GM23248 (cell line): ENCODE data around the gene ANKRD31. TPM values are rescaled to one million over a fixed set of nuclear protein-coding genes. Genes with fewer than 3 reads are reported as not detected.

Experiments
- DNase-seq: peaks from one replicate; pipeline ENCODE4 v3.0.0-alpha.2; 2015
- H2AFZ ChIP-seq: fragments of 200-600 bp; sonication (generic); 2 replicates; pipeline ENCODE4 v1.6.1; 2016; ENCODE audit warnings: antibody characterized with exemption
- H3F3A ChIP-seq: fragments of 200-600 bp; sonication (generic); 2 replicates; pipeline ENCODE4 v1.6.1; 2016; ENCODE audit warnings: mild to moderate bottlenecking, antibody characterized with exemption, mixed run types; ENCODE audit not compliant: insufficient read depth
- H3K27ac ChIP-seq: fragments of 200-600 bp; sonication (generic); 2 replicates; pipeline ENCODE4 v1.5.1; 2016; ENCODE audit warnings: mild to moderate bottlenecking
- H3K27me3 ChIP-seq: fragments of 200-600 bp; sonication (generic); replicated peaks from 2 replicates; pipeline ENCODE4 v1.6.1; 2016; ENCODE audit warnings: mild to moderate bottlenecking; ENCODE audit not compliant: insufficient read depth
- H3K36me3 ChIP-seq: fragments of 200-600 bp; sonication (generic); 2 replicates; pipeline ENCODE4 v1.6.1; 2016; ENCODE audit warnings: low read depth, mild to moderate bottlenecking
- H3K4me1 ChIP-seq: fragments of 200-600 bp; sonication (generic); 2 replicates; pipeline ENCODE4 v1.6.1; 2016; ENCODE audit warnings: mild to moderate bottlenecking; ENCODE audit not compliant: insufficient read depth
- H3K4me2 ChIP-seq: fragments of 200-600 bp; sonication (generic); one replicate; pipeline ENCODE4 v1.6.1; 2016; ENCODE audit warnings: mild to moderate bottlenecking; ENCODE audit not compliant: unreplicated experiment
- H3K4me3 ChIP-seq: fragments of 200-600 bp; sonication (generic); 2 replicates; pipeline ENCODE4 v1.5.1; 2016; ENCODE audit warnings: mild to moderate bottlenecking
- H3K79me2 ChIP-seq: fragments of 200-600 bp; sonication (generic); 2 replicates; pipeline ENCODE4 v1.6.1; 2016; ENCODE audit warnings: mild to moderate bottlenecking; ENCODE audit not compliant: insufficient read depth
- H3K9ac ChIP-seq: fragments of 200-600 bp; sonication (generic); 2 replicates; pipeline ENCODE4 v1.6.1; 2016; ENCODE audit warnings: mild to moderate bottlenecking
- H3K9me2 ChIP-seq: fragments of 200-600 bp; sonication (generic); 2 replicates; pipeline ENCODE4 v1.6.1; 2016; ENCODE audit warnings: mixed run types, mild to moderate bottlenecking, moderate library complexity; ENCODE audit not compliant: insufficient read depth
- H3K9me3 ChIP-seq: fragments of 200-600 bp; sonication (generic); one replicate; pipeline ENCODE4 v1.6.1; 2017; ENCODE audit warnings: low read depth
- H4K20me1 ChIP-seq: fragments of 200-600 bp; sonication (generic); 2 replicates; pipeline ENCODE4 v1.6.0; 2016; ENCODE audit not compliant: insufficient read depth
- EZH2 ChIP-seq: fragments of 200-600 bp; sonication (generic); IDR thresholded peaks from 2 replicates; pipeline ENCODE4 v1.6.1; 2018; ENCODE audit warnings: antibody characterized with exemption, mild to moderate bottlenecking; ENCODE audit not compliant: insufficient read depth, poor library complexity, severe bottlenecking
- EZH2phosphoT487 ChIP-seq: fragments of 200-600 bp; sonication (generic); IDR thresholded peaks from 2 replicates; pipeline ENCODE4 v1.6.1; 2018; ENCODE audit warnings: antibody characterized with exemption, moderate library complexity, mild to moderate bottlenecking, low read depth; ENCODE audit not compliant: insufficient read depth
- WGBS, 2 experiments: methylation state at CpG; one replicate each; pipeline ENCODE4 v1.1.6; 2015 to 2017; ENCODE audit warnings: low lambda C conversion rate in 2 of 2, low coverage in 1 of 2; ENCODE audit errors: missing lambda C conversion rate in 2 of 2; 5-methylcytosine and 5-hydroxymethylcytosine counted together
- in situ Hi-C: fragments of 300-500 bp; cut with MboI; formaldehyde crosslinking; loops from 2 replicates; pipeline ENCODE4 v1.15.0; 2020
- polyA plus RNA-seq: library from polyadenylated mRNA; unstranded; fragments of >200 nt; fragmentation: Nextera tagmentation; extraction: Ambion mirVana; gene quantifications from 2 replicates; pipeline ENCODE4 v1.2.1, GENCODE V29; 2016
- small RNA-seq: library from RNA; depleted of rRNA; stranded (forward); fragments of <200 nt; gene quantifications from one replicate; pipeline ENCODE3, GENCODE V24; 2014; ENCODE audit warnings: low read depth, low replicate concordance
- total RNA-seq: library from RNA; depleted of rRNA; stranded (reverse); fragments of >200 nt; shearing (Covaris generic); gene quantifications from 2 replicates; pipeline ENCODE4 v1.2.3, GENCODE V29; 2014; rRNA removed

Gene ANKRD31
- total and polyA plus RNA-seq, 2 experiments from 2014 or later = not detected

DNA sequence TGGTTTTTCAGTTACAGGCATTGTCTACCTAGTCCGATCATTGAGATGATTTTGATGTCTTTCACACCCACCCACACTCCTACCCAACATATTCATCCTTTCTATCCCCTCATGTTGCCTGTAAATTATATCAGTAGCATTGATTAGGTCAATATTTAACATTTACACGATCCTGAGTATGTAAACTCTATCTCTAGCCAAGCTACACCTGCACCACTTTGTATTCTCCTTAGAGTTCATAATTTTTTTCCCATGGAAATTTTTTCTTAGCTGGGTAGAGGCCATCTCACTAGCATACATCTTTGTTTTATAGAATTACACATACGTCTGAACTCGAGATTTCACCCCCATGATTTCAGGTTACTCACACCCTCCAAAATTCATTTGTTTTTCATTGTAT, 214.9 kb downstream of the ANKRD31 start:
- WGBS, 2 experiments = 79 to 84% methylated on average over 4 of the region's 4 CpGs

DNA sequence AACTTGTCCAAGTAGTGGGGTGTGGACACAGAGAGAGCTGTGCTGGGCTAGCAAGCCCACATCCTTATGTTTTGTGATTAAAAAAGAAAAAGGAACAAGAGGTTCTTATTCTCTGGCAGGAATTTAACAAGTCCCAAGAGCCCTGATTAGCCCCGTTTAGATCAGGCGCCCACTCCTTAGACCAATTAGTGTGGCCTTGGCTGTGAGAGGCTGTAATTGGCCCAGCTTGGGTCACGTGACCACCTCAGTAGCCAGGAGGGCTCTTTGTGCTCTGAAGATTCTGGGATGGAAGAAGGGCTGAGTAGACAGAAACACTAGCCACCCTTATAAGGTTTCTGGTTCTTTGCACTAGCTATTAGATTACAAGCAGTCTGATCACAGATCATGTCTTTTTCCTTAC, 215.5 kb downstream of the ANKRD31 start:
- Histone ChIP-seq H3K27me3 (no peaks in the 10 kb centered on the region), H3K4me3 (no peak overlapping the region), H3K36me3 (no peaks in the 10 kb centered on the region), H3K79me2 (no peaks in the 10 kb centered on the region), H3F3A (no peaks in the 10 kb centered on the region), H3K9ac (no peak overlapping the region), H2AFZ (no peak overlapping the region), H4K20me1 (no peaks in the 10 kb centered on the region), H3K4me2 (no peak overlapping the region), H3K9me2 (no peaks in the 10 kb centered on the region), H3K4me1 (no peaks in the 10 kb centered on the region), H3K27ac (no peak overlapping the region), H3K9me3 (no peaks in the 10 kb centered on the region)
- 50 to 51% methylated on average over 3 of the region's 3 CpGs for WGBS, 2 experiments
- DNase-seq = no peak
- no peak for TF ChIP-seq EZH2phosphoT487
- TF ChIP-seq EZH2 = no peak
- in situ Hi-C loops = no loop called here

More for the DNA sequence above, 214.9 kb downstream of the ANKRD31 start:
- Histone ChIP-seq H3F3A (no peaks in the 10 kb centered on the region), H4K20me1 (no peaks in the 10 kb centered on the region), H3K27me3 (no peaks in the 10 kb centered on the region), H3K9me3 (no peaks in the 10 kb centered on the region), H3K4me1 (no peaks in the 10 kb centered on the region), H3K36me3 (no peaks in the 10 kb centered on the region), H3K27ac (no peak overlapping the region), H3K9me2 (no peaks in the 10 kb centered on the region), H3K79me2 (no peaks in the 10 kb centered on the region), H3K9ac (no peak overlapping the region), H2AFZ (no peak overlapping the region), H3K4me2 (no peak overlapping the region), H3K4me3 (no peak overlapping the region)
- in situ Hi-C loops = no loop called here
- no peak for DNase-seq
- no peak for TF ChIP-seq EZH2
- no peak for TF ChIP-seq EZH2phosphoT487

DNA sequence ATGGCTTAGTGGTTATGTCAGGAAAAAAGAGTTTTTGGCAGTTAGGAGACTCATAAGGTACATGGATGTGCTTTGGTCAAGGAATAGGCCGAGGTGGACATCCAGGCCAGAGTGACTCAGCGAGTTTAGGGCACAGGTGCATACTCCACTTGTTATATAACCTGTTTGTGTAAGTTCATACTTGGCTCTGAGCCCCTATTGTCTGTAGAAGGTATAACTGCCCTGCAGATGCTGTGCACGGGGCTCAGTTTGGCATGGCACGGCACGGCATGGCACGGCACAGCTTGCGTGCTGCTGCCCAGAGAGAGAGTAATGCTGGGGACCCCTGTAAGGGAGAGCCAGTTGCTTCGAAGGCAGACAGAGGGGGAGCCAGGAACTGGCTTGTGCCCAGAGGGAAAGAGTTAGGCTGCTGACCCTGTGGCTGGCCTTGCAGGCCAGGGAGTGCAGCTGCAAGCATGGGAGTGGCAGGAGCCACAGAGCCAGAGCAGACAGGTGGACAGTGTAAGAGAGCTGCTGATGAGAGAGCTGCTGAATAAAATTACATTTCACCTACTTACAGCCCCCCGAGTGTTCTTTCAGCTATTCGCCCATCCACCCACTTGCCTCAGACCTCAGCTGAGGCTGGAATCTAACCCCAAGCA, 216.5 kb downstream of the ANKRD31 start:
- H3K9me2 ChIP-seq = no peaks in the 10 kb centered on the region
- no peak overlapping the region for H3K4me2 ChIP-seq
- no peaks in the 10 kb centered on the region for H3K9me3 ChIP-seq
- H3K27ac ChIP-seq = no peak overlapping the region
- H3K4me1 ChIP-seq = no peaks in the 10 kb centered on the region
- WGBS, 2 experiments = 74 to 77% methylated on average over 10 of the region's 10 CpGs
- H3F3A ChIP-seq = no peaks in the 10 kb centered on the region
- TF ChIP-seq EZH2phosphoT487 (no peak), EZH2 (no peak)
- H3K36me3 ChIP-seq = no peaks in the 10 kb centered on the region
- no peak overlapping the region for H3K4me3 ChIP-seq
- in situ Hi-C loops = no loop called here
- no peak overlapping the region for H3K9ac ChIP-seq
- H3K27me3 ChIP-seq = no peaks in the 10 kb centered on the region
- no peaks in the 10 kb centered on the region for H3K79me2 ChIP-seq
- no peak for DNase-seq
- H2AFZ ChIP-seq = no peak overlapping the region
- no peaks in the 10 kb centered on the region for H4K20me1 ChIP-seq

DNA sequence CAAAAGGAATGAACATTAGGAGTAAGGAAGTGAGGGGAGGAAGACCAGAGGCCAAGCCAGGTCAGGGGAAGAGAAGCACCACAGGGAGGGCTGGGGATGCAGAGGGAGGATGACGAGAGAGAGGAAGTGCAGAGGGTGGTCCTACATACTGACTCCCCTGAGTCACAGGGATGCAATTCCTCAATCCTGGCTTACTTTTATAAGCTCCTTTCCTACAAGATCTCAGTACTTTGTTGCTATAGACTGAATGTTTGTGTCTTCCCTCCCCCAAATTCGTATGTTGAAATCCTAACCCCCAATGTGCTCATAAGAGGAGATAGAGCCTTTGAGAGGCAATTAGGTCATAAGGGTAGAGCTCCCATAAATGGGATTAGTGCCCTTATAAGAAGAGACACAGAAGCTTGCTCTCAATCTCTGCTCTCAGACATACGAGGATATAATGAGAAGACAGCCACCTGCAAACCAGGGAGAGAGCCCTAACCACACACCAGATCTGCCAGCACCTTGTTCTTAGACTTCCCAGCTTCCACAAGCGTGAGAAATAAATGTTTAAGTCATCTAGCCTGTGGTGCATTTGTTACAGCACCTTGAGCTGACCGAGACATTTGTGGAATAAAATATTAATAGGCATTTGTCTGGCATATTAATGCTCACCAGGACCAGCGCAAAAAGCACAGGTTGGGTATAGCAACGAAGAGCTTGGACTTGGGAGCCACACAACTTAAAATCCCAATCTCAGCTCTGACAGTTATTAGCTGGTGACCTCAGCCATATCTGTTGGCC, 217.7 kb downstream of the ANKRD31 start:
- H3K9me3 ChIP-seq = no peaks in the 10 kb centered on the region
- no peak overlapping the region for H3K9ac ChIP-seq
- no peaks in the 10 kb centered on the region for H3K4me1 ChIP-seq
- no peaks in the 10 kb centered on the region for H3F3A ChIP-seq
- H3K27me3 ChIP-seq = no peaks in the 10 kb centered on the region
- in situ Hi-C loops = no loop called here
- no peaks in the 10 kb centered on the region for H4K20me1 ChIP-seq
- TF ChIP-seq EZH2phosphoT487 (no peak), EZH2 (no peak)
- no peak overlapping the region for H3K4me2 ChIP-seq
- H3K79me2 ChIP-seq = no peaks in the 10 kb centered on the region
- WGBS, 2 experiments = 74 to 76% methylated on average over 7 of the region's 7 CpGs
- no peak overlapping the region for H3K27ac ChIP-seq
- no peak overlapping the region for H2AFZ ChIP-seq
- H3K4me3 ChIP-seq = no peak overlapping the region
- no peaks in the 10 kb centered on the region for H3K9me2 ChIP-seq
- no peaks in the 10 kb centered on the region for H3K36me3 ChIP-seq
- DNase-seq = no peak

Small RNA genes within 50 kb of the gene (small RNA-seq; reads per million reads assigned to genes)
- not detected for gene SUMO2P5

Other genes with a start within 250 kb of the ANKRD31 start
- 1.4 and 2.8 TPM in 2 replicates for gene GCNT4, start 184.3 kb downstream of the ANKRD31 start, total RNA-seq
- gene GCNT4, start 184.3 kb downstream of the ANKRD31 start, polyA plus RNA-seq = 1.7 and 1.8 TPM in 2 replicates
- gene HMGCR, start 100.3 kb upstream of the ANKRD31 start, total RNA-seq = 18.1 and 34.0 TPM in 2 replicates
- 14.4 and 17.3 TPM in 2 replicates for gene HMGCR, start 100.3 kb upstream of the ANKRD31 start, polyA plus RNA-seq